ENCODE results near the gene CUL4A. TPM values are rescaled to one million over a fixed set of nuclear protein-coding genes. Genes with fewer than 3 reads are reported as not detected.
"Not testable (repeated sequence)": the region's sequence is repeated elsewhere in the genome, so short reads cannot be mapped to it uniquely, and the experiment has no call there.

Gene CUL4A
- total and polyA plus RNA-seq, 2 donors (not counting 1 experiment from before 2014, with no cell fraction given), result 107 to 126 TPM

DNA sequence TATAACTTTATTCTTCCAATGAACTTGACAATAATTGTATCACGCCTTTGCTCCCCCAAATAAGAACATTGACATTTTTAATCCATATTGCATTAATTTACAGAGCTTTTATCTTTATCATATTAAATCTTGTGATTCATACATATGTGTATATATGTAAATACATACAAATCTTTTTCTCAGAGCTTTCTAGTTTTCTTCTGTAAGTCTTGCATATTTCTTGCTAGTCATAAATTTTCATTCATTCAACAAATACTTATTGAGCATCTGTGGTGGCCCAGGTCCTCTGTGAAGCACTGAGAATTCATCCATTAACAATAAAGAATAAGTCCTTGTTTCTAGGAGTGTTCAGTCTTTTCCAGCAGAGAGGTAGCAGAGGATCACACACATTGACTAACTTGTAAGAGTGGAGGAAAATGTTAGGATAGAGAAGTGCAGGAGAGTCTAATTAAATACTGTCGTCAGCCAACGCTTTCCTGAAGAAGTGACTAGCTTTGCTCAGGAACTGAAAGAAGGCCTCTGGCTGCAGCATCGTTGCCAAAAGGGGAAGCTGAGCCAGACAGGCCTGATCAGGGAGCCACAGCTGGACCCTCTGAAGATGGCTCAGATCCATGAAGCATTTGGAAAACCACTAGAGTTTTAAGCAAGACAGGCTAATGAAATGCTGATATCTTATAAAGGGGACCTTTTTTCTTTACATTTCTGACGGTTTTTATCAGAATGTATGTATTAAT is 49.1 kb downstream of the CUL4A start:
- Histone ChIP-seq H4K20me1 (ENCODE audit: control insufficient read depth, extremely low read depth, insufficient read depth, low read length) (no peaks in the 10 kb centered on the region), H3K9me3 (ENCODE audit: control insufficient read depth, insufficient read depth, low read depth, low read length) (no peaks in the 10 kb centered on the region), H3K36me3 (ENCODE audit: control insufficient read depth, insufficient read depth, low read length) (peaks cover 15% of the 10 kb centered on the region), H3K4me1 (ENCODE audit: control insufficient read depth, extremely low read depth, insufficient read depth, low read length) (no peaks in the 10 kb centered on the region), H3K79me2 (ENCODE audit: control insufficient read depth, insufficient read depth, low read length) (no peaks in the 10 kb centered on the region), H3K27ac (ENCODE audit: insufficient read depth, low read length) (no peak overlapping the region), H3K27me3 (ENCODE audit: control insufficient read depth, insufficient read depth, low read length) (no peaks in the 10 kb centered on the region), H2AFZ (ENCODE audit: low read length) (no peak overlapping the region), H3K9ac (ENCODE audit: insufficient read depth, low read length) (no peak overlapping the region), H3K4me2 (ENCODE audit: extremely low read depth, insufficient read depth, low read length) (no peak overlapping the region), H3K4me3 (replicated peaks in 1 of 4; ENCODE audit: control extremely low read depth in 1 of 4, insufficient read depth in 1 of 4, low read depth in 3 of 4, low read length in 4 of 4) (no peak overlapping the region)
- no peak for TF ChIP-seq EZH2 (IDR thresholded peaks at IDR 0.05; ENCODE audit: low read length, missing control alignments)
- TF ChIP-seq, protein P1, sequence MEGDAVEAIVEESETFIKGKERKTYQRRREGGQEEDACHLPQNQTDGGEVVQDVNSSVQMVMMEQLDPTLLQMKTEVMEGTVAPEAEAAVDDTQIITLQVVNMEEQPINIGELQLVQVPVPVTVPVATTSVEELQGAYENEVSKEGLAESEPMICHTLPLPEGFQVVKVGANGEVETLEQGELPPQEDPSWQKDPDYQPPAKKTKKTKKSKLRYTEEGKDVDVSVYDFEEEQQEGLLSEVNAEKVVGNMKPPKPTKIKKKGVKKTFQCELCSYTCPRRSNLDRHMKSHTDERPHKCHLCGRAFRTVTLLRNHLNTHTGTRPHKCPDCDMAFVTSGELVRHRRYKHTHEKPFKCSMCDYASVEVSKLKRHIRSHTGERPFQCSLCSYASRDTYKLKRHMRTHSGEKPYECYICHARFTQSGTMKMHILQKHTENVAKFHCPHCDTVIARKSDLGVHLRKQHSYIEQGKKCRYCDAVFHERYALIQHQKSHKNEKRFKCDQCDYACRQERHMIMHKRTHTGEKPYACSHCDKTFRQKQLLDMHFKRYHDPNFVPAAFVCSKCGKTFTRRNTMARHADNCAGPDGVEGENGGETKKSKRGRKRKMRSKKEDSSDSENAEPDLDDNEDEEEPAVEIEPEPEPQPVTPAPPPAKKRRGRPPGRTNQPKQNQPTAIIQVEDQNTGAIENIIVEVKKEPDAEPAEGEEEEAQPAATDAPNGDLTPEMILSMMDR (conservative IDR thresholded peaks at IDR 0.05 in 1 of 2, IDR thresholded peaks at IDR 0.05 in 1 of 2; ENCODE audit: low read depth in 1 of 2, low read length in 2 of 2), result no peak
- DNase-seq (ENCODE audit: low read depth in 2 of 2), result no peak

DNA sequence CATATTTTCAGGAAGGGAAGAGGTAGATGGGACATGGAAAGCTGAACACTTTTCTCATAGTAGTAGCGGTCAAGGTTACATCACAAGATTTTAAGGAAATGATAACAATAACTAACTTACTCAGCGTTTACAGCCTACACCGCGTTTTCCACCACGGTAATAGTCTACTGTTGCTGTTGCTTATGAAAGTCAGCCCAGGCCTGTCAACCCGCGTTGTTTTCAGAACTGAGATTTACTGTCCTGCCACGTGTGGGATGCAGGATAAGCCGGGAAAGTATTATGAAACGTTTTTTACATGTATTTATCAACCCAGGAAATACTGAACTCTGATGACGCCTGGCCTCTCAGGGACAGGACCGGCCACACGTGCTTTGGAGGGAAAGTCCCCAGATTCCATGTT is 51.6 kb downstream of the CUL4A start:
- no peaks in the 10 kb centered on the region for H3K79me2 ChIP-seq (ENCODE audit: control insufficient read depth, insufficient read depth, low read length)
- H3K36me3 ChIP-seq (ENCODE audit: control insufficient read depth, insufficient read depth, low read length), result peaks cover 15% of the 10 kb centered on the region
- H3K9me3 ChIP-seq (ENCODE audit: control insufficient read depth, insufficient read depth, low read depth, low read length), result no peaks in the 10 kb centered on the region
- H4K20me1 ChIP-seq (ENCODE audit: control insufficient read depth, extremely low read depth, insufficient read depth, low read length), result no peaks in the 10 kb centered on the region
- no peak for DNase-seq (ENCODE audit: low read depth in 2 of 2)
- no peak for TF ChIP-seq EZH2 (IDR thresholded peaks at IDR 0.05; ENCODE audit: low read length, missing control alignments)
- TF ChIP-seq, protein P1 (conservative IDR thresholded peaks at IDR 0.05 in 1 of 2, IDR thresholded peaks at IDR 0.05 in 1 of 2; ENCODE audit: low read depth in 1 of 2, low read length in 2 of 2), result no peak
- H3K4me3 ChIP-seq (replicated peaks in 1 of 4; ENCODE audit: control extremely low read depth in 1 of 4, insufficient read depth in 1 of 4, low read depth in 3 of 4, low read length in 4 of 4), result no peak overlapping the region
- H3K27me3 ChIP-seq (ENCODE audit: control insufficient read depth, insufficient read depth, low read length), result no peaks in the 10 kb centered on the region
- H3K4me2 ChIP-seq (ENCODE audit: extremely low read depth, insufficient read depth, low read length), result no peak overlapping the region
- no peak overlapping the region for H2AFZ ChIP-seq (ENCODE audit: low read length)
- H3K27ac ChIP-seq (ENCODE audit: insufficient read depth, low read length), result no peak overlapping the region
- no peak overlapping the region for H3K9ac ChIP-seq (ENCODE audit: insufficient read depth, low read length)
- H3K4me1 ChIP-seq (ENCODE audit: control insufficient read depth, extremely low read depth, insufficient read depth, low read length), result no peaks in the 10 kb centered on the region

DNA sequence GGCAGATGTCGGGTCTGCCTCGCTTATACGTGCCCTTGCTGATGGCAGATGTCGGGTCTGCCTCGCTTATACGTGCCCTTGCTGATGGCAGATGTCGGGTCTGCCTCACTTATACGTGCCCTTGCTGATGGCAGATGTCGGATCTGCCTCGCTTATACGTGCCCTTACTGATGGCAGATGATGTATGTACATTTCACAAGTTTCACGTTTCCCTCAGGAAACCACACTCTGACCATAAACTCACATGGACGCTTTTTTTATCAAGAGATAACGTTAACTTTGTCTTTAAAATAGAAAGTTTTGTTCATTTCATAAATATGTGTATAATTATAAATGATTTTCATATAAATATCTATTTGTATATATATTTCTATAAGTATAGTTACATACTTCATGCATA is 53.6 kb downstream of the CUL4A start:
- not testable (repeated sequence) for H3K9ac ChIP-seq (ENCODE audit: insufficient read depth, low read length)

More for the DNA sequence above, 53.6 kb downstream of the CUL4A start:
- H3K9me3 ChIP-seq (ENCODE audit: control insufficient read depth, insufficient read depth, low read depth, low read length); H3K27me3 ChIP-seq (ENCODE audit: control insufficient read depth, insufficient read depth, low read length); H3K79me2 ChIP-seq (ENCODE audit: control insufficient read depth, insufficient read depth, low read length); H4K20me1 ChIP-seq (ENCODE audit: control insufficient read depth, extremely low read depth, insufficient read depth, low read length); DNase-seq (ENCODE audit: low read depth in 2 of 2); H2AFZ ChIP-seq (ENCODE audit: low read length); H3K4me3 ChIP-seq (replicated peaks in 1 of 4; ENCODE audit: control extremely low read depth in 1 of 4, insufficient read depth in 1 of 4, low read depth in 3 of 4, low read length in 4 of 4); H3K27ac ChIP-seq (ENCODE audit: insufficient read depth, low read length); H3K4me2 ChIP-seq (ENCODE audit: extremely low read depth, insufficient read depth, low read length); H3K4me1 ChIP-seq (ENCODE audit: control insufficient read depth, extremely low read depth, insufficient read depth, low read length): not testable (repeated sequence)
- H3K36me3 ChIP-seq (ENCODE audit: control insufficient read depth, insufficient read depth, low read length), result peaks cover 13% of the 10 kb centered on the region

All from fibroblast of lung (primary cell).